ENCODE results near the gene UBN1.

Gene UBN1

GRCh38 chr16:4813251-4814003 is 33.9 kb upstream of the UBN1 start:
- CTCF ChIA-PET = interaction anchor here (0.6 kb wide), 1 partner anchor 954 kb away, joined by 4 read pairs; no protein-coding TSS in a partner anchor
- Histone ChIP-seq H3K4me3 (ENCODE audit: low read depth, low read length) (no peak overlapping the region), H3K27ac (ENCODE audit: extremely low read depth, low read depth, low read length) (no peak overlapping the region), H3K9me3 (ENCODE audit: control insufficient read depth, insufficient read depth, low read depth, low read length) (no peaks in the 10 kb centered on the region), H3K4me1 (ENCODE audit: control insufficient read depth, insufficient read depth, low read length) (no peaks in the 10 kb centered on the region), H3K36me3 (ENCODE audit: control insufficient read depth in 2 of 2, insufficient read depth in 1 of 2, low read length in 2 of 2) (peaks cover 32 to 71% of the 10 kb centered on the region in 2 experiments; a peak in 2 of 3 replicates)
- TF ChIP-seq ZNF214 (tag by site-specific recombination; IDR thresholded peaks at IDR 0.05; ENCODE audit: borderline replicate concordance) (no peak), ZBTB20 (tag by site-specific recombination; IDR thresholded peaks at IDR 0.05) (no peak), ZBTB48 (tag by site-specific recombination; IDR thresholded peaks at IDR 0.05) (no peak), ZNF266 (tag by site-specific recombination; IDR thresholded peaks at IDR 0.05; ENCODE audit: low read depth) (no peak), KLF17 (tag by site-specific recombination; IDR thresholded peaks at IDR 0.05) (no peak), ZNF16 (tag by site-specific recombination; IDR thresholded peaks at IDR 0.05; ENCODE audit: low read depth) (no peak), KLF8 (tag by site-specific recombination; IDR thresholded peaks at IDR 0.05) (no peak), PRDM6 (tag by site-specific recombination; IDR thresholded peaks at IDR 0.05) (no peak), SCRT1 (tag by site-specific recombination; IDR thresholded peaks at IDR 0.05; ENCODE audit: borderline replicate concordance) (no peak), ZNF792 (tag by site-specific recombination; IDR thresholded peaks at IDR 0.05) (no peak), MZF1 (tag by site-specific recombination; IDR thresholded peaks at IDR 0.05; ENCODE audit: borderline replicate concordance) (no peak), ZBTB8A (tag by site-specific recombination; IDR thresholded peaks at IDR 0.05) (no peak), ZFP69B (tag by site-specific recombination; IDR thresholded peaks at IDR 0.05) (no peak), ZNF558 (tag by site-specific recombination; IDR thresholded peaks at IDR 0.05) (no peak), SP3 (tag by site-specific recombination; IDR thresholded peaks at IDR 0.05) (no peak), ZNF140 (tag by site-specific recombination; IDR thresholded peaks at IDR 0.05) (no peak), ZNF211 (tag by site-specific recombination; IDR thresholded peaks at IDR 0.05; ENCODE audit: low read depth) (no peak), ZNF280C (tag by site-specific recombination; IDR thresholded peaks at IDR 0.05) (no peak)
- TF ChIP-seq, protein P1, sequence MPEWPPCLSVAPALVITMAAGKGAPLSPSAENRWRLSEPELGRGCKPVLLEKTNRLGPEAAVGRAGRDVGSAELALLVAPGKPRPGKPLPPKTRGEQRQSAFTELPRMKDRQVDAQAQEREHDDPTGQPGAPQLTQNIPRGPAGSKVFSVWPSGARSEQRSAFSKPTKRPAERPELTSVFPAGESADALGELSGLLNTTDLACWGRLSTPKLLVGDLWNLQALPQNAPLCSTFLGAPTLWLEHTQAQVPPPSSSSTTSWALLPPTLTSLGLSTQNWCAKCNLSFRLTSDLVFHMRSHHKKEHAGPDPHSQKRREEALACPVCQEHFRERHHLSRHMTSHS (tag by site-specific recombination; IDR thresholded peaks at IDR 0.05) = no peak
- TF ChIP-seq, protein P2, sequence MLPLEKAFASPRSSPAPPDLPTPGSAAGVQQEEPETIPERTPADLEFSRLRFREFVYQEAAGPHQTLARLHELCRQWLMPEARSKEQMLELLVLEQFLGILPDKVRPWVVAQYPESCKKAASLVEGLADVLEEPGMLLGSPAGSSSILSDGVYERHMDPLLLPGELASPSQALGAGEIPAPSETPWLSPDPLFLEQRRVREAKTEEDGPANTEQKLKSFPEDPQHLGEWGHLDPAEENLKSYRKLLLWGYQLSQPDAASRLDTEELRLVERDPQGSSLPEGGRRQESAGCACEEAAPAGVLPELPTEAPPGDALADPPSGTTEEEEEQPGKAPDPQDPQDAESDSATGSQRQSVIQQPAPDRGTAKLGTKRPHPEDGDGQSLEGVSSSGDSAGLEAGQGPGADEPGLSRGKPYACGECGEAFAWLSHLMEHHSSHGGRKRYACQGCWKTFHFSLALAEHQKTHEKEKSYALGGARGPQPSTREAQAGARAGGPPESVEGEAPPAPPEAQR (tag by site-specific recombination; IDR thresholded peaks at IDR 0.05) = no peak
- POLR2A ChIA-PET = interaction anchor here (0.6 kb wide), 1 partner anchor 99 kb away, joined by 5 read pairs; no protein-coding TSS in a partner anchor

Measured in HEK293 (cell line).